HS-5 (cell line): ENCODE results near the gene KRTAP4-1.
"Not testable (repeated sequence)": the region's sequence is repeated elsewhere in the genome, so short reads cannot be mapped to it uniquely, and the experiment has no call there.

Experiments
- DNase-seq: peaks from one replicate; pipeline ENCODE4 v3.0.0-alpha.2; 2012; ENCODE audit warnings: low read depth

KRTAP4-1 gene

GRCh38 chr17:41171886-41172285 lies 12.8 kb downstream of the KRTAP4-1 start:
- peak; percentile 11 for DNase-seq

DNA sequence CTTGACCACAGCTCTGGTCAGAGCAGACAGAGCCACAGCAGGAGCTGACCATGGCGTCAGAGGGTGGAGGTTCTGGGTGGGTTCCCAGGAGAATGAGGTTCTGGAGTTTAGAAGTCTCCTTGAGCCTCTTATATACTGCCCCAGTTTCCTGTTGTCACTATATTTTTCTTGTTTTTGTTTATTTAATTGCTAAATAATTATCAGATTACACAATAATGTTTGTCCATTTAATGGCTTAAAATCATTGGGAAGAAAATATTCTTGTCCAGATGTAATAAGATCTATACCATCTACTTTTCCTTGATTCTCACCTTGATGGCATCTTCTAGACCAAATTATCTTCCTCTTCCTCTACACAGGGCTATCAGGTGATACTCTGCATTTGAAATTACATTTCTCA lies 16.6 kb downstream of the KRTAP4-1 start, which contains the start of gene KRTAP4-3:
KRTAP4-3 (minus strand) TSS at position 101 of the 400 bp plus-strand sequence; CDS start at position 52, 49 bp downstream.
- no peak for DNase-seq

- DNase-seq: no peak
These were observed 17.1 kb downstream of the KRTAP4-1 start for GRCh38 chr17:41167561-41167960.

DNA sequence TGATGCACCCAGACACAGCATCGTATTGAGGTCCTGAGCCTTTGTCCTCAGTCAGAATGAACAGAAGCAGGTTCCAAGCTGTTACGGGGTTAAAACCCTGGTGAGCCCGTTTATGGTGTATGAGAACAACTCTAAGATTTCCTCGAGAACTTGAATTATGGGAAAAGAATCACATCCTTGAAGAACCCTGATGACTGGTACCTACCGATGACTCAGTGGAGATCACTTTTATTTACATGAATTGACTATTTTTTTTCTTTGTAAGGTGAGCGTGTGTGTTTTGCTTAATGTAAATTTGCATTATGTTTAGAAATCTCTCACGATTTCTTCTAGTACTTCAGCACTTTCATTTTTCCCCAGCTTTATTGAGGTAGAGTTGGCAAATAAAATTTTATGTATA lies 20.9 kb downstream of the KRTAP4-1 start:
- no peak for DNase-seq

DNA sequence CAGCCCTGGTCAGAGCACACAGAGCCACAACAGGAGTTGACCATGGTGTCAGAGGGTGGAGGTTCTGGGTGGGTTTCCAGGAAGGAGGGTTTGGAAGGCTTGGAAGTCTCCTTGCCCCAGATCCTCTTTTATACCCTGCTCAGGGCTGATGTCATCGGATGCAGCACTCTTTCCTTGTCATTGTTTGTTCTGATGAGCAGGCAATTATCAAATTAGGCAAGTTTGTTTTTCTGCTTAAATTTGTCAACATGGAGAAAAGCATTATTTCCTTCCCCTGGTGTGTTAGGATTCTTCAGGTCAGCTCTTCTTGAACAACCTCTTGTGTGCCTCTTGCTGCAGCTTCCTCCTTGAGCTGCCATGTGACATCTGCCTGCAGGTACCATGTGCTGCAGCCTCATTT lies 24.1 kb downstream of the KRTAP4-1 start, which contains the start of gene KRTAP4-4:
KRTAP4-4 (minus strand) TSS at position 101 of the 400 bp plus-strand sequence; CDS start at position 44, 57 bp downstream.
- no peak for DNase-seq

DNA sequence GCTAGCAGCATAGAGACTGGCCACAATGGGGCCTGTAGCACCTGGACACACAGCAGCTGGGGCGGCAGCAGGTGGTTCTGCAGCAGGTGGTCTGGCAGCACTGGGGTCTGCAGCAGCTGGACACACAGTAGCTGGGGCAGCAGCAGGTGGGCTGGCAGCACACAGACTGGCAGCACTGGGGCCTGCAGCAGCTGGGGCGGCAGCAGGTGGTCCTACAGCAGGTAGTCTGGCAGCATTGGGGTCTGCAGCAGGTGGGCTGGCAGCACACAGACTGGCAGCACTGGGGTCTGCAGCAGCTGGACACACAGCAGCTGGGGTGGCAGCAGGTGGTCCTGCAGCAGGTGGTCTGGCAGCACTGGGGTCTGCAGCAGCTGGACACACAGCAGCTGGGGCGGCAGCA lies 24.5 kb downstream of the KRTAP4-1 start:
- DNase-seq: not testable (repeated sequence)

DNA sequence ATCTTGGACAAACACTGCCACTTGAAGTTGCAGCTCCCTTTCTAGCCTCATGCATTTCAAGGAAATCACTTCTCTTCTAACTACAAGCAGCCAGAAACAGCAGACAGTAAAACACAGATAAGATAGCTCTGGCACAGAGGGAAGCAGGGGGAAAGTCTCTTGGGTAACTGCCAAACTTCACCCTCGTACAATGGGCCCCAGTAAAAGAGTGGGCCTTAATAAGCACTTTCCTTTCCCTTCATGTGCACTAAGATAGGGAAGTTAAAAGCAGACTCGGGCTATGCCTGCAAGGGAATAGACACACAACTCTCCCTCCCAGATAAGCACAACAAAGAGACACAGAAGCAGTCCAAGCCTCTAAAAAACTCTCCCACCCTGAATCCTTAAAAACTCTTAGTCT lies 30.9 kb downstream of the KRTAP4-1 start:
- no peak for DNase-seq

- DNase-seq: no peak
These were observed 33.2 kb downstream of the KRTAP4-1 start for GRCh38 chr17:41151525-41151924.

DNA sequence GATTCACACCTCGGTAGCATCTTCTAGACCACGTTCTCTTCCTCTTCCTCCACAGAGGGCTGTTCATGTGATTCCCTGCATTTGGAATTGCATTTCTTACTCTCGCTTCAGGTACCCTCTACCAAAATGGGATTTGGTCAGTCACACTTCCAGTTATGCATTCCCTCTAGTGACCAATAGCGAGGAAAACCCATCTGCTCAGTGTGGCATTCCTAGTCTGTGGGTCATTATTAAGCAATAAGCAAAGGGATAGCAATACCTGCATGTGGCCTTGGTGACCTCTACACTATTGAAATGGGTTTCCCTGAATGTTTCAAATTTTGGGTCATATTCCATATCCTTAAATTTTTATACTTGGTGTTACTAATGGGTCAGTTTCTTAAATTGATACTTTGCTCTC lies 34.7 kb downstream of the KRTAP4-1 start:
- DNase-seq: no peak

DNA sequence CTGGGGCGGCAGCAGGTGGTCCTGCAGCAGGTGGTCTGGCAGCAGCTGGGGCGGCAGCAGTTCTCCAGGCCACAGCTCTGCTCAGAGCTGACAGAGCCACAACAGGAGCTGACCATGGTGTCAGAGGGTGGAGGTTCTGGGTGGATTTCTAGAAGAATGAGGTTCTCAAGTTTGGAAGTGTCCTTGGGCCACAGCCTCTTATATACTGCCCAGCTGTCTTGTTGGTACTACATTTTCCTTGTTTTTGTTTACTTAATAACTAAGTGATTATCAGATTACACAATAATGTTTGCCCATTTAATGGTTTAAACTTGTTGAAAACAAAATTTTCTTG lies 35.1 kb downstream of the KRTAP4-1 start, which contains the start of gene KRTAP4-5:
KRTAP4-5 (minus strand) TSS at position 174 of the 334 bp plus-strand sequence; CDS start at position 116, 58 bp downstream.
- no peak for DNase-seq

DNA sequence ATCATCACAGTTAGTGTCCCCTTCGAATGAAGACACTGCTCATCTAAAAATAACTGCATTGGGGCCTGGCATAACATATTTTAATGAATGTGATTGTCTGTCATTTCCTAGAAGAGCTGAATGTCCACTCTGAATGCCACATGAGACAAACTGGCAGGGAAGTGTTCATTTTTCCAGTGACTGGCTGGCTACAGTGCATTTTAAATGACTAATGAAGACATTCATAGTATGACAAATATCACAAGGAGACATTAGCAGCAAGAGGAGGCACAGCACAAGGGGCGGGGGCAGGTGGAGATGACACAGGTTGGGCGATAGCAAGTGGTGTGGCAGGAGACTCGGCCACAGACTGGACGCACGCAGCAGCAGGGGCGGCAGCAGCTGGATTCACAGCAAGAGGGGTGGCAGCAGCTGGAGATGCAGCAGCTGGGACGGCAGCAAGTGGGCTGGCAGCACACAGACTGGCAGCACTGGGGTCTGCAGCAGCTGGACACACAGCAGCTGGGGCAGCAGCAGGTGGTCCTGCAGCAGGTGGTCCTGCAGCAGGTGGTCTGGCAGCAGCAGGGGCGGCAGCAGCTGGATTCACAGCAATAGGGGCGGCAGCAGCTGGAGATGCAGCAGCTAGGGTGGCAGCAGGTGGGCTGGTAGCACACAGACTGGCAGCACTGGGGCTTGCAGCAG lies 35.6 kb downstream of the KRTAP4-1 start:
- not testable (repeated sequence) for DNase-seq

DNA sequence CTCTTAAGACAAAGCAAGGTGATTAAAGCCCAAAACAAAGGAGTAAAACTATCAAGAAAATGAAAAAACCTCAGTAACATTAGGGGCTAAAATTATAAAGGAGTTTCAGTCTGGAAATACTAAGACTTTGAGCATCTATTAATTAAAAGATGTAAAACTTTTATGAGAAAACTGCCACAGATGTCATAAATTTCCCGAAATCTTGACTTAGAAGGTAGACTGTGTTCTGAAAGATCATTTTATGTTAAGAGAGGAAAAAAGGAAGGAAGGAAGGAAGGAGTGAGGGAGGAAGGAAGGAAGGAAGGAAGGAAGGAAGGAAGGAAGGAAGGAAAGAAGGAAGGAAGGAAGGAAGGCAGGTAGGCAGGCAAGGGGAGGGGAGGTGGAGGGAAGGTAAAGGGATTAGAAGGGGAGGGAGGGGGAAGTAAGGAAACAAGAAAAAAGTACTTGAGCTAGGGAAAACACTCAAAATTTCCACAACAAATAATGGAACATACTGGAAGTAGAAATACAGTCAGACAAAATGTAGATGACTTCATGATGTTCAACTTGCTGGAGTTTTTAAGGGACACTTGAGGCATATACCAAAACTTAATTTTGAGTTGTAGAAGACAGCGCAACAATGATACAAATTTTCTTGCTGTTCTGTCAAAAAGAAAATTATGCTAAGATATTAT lies 37.0 kb downstream of the KRTAP4-1 start:
- DNase-seq: no peak

DNA sequence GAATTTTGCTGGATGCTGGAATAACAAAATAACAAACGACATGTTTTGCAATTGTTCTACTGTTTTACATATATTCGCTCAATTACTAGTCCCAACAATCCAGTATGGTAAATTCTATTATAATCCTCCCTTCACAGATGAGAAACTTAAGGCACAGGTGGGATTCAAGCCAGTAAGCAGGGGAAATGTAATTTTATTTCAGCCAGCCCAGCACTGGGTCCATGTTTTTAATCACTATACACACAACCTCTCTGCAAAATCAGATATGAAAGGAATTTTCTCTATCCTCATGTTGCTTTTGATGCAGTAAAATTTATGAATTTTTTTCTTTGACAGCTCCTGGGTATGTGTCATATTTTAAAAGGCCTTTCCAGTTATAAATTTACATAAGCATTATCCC lies 39.5 kb downstream of the KRTAP4-1 start:
- no peak for DNase-seq

DNA sequence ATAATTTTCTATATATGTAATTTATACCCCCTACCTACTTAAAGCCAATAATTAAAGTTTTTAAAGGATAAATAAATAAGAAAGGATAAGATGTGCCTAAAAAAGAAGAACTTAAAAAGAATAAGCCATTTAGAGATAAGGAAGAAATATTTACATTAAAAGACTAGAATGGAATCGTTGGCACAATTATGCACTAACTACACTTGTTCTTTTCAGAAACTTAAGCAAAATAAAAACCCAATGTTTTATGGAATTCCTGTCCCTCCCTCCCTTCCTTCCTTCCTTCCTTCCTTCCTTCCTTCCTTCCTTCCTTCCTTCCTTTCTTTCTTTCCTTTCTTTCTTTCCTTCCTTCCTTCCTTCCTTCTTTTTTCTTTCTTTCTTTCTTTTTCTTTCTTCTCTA lies 39.9 kb downstream of the KRTAP4-1 start:
- no peak for DNase-seq

DNA sequence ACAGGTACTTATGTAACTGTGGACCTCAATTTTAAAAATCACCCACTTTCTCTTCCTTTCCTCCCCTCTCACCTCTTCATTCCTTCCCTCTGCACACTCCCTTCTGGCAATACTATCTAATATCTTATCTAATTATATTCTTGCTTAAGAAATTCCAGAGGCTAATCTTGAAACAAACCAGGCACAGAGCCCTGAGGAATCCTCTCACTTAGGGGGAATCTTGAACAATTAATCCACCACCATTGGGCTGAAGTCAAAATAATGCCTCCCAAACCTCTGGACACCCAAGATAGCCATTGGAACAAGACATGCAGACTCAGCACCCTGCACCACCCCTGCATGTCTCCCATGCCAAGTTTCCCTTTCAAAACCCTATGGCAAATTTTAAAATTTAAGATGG lies 43.4 kb downstream of the KRTAP4-1 start:
- DNase-seq: no peak

DNA sequence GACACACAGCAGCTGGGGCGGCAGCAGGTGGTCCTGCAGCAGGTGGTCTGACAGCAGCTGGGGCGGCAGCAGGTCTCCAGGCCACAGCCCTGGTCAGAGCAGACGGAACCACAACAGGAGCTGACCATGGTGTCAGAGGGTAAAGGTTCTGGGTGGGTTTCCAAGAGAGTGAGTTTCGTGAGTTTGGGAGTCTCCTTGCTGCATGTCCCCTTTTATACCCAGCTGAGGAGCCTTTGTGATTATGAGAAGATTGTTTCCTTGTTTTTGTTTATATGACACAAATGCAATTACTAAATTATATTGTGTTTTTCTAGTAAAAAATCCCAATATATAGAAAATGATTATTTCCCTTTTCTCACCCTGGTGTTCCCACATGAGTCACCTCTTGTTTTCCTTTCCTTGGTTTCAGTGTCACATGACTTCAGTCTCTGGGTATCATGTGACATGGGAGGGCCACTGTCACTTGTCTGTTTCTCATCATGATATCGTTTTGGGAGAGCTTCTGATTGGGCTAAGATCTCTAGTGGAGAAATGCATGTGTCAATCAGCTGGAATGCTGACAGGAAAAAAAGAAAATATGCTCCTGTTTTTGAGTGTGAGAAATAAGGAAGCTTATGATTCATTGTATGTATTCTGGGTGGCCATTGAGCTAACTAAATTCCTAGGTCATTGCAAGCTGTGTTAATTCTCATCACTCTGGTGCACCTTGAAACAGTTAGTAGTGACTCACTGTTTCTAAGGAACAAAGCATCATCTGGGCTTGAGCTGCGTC lies 44.2 kb downstream of the KRTAP4-1 start, which contains the start of gene KRTAP4-6:
KRTAP4-6 (minus strand) TSS at position 185 of the 772 bp plus-strand sequence; CDS start at position 128, 57 bp downstream.
- DNase-seq: peak; percentile 93

- DNase-seq: not testable (repeated sequence)
These were observed 44.8 kb downstream of the KRTAP4-1 start for GRCh38 chr17:41139865-41140264.
